ENCODE data around the gene GRPEL1. TPM values are rescaled to one million over a fixed set of nuclear protein-coding genes. Genes with fewer than 3 reads are reported as not detected.

Gene GRPEL1
- total and polyA plus RNA-seq, 2 of the 13 experiments (the other 11 are each of a cell fraction or from before 2014, with no cell fraction given), result 32.3 to 141 TPM

GRCh38 chr4:7103607-7104365, 35.9 kb upstream of the GRPEL1 start (continued):
- TF ChIP-seq HOMEZ (CRISPR knock-in tag; IDR thresholded peaks at IDR 0.05; ENCODE audit: low read depth), result no peak
- TF ChIP-seq SUZ12 (IDR thresholded peaks at IDR 0.05; ENCODE audit: low read depth, low read length), result no peak
- TF ChIP-seq PAXIP1 (CRISPR knock-in tag; conservative IDR thresholded peaks at IDR 0.05), result peak; percentile 97
- TF ChIP-seq SP4 (CRISPR knock-in tag; IDR thresholded peaks at IDR 0.05), result peak; percentile 77
- TF ChIP-seq ZNF615 (CRISPR knock-in tag; IDR thresholded peaks at IDR 0.05; ENCODE audit: borderline replicate concordance), result no peak
- TF ChIP-seq, protein P1, sequence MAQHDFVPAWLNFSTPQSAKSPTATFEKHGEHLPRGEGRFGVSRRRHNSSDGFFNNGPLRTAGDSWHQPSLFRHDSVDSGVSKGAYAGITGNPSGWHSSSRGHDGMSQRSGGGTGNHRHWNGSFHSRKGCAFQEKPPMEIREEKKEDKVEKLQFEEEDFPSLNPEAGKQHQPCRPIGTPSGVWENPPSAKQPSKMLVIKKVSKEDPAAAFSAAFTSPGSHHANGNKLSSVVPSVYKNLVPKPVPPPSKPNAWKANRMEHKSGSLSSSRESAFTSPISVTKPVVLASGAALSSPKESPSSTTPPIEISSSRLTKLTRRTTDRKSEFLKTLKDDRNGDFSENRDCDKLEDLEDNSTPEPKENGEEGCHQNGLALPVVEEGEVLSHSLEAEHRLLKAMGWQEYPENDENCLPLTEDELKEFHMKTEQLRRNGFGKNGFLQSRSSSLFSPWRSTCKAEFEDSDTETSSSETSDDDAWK (CRISPR knock-in tag; IDR thresholded peaks at IDR 0.05), result no peak
- TF ChIP-seq, protein P2, sequence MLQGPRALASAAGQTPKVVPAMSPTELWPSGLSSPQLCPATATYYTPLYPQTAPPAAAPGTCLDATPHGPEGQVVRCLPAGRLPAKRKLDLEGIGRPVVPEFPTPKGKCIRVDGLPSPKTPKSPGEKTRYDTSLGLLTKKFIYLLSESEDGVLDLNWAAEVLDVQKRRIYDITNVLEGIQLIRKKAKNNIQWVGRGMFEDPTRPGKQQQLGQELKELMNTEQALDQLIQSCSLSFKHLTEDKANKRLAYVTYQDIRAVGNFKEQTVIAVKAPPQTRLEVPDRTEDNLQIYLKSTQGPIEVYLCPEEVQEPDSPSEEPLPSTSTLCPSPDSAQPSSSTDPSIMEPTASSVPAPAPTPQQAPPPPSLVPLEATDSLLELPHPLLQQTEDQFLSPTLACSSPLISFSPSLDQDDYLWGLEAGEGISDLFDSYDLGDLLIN (CRISPR knock-in tag; IDR thresholded peaks at IDR 0.05; ENCODE audit: borderline replicate concordance), result no peak
- TF ChIP-seq CSRNP2 (CRISPR knock-in tag; conservative IDR thresholded peaks at IDR 0.05; ENCODE audit: low read depth), result no peak
- no peak for TF ChIP-seq ZNF33A (CRISPR knock-in tag; IDR thresholded peaks at IDR 0.05; ENCODE audit: borderline replicate concordance)
- TF ChIP-seq ZBTB38 (CRISPR knock-in tag; IDR thresholded peaks at IDR 0.05), result no peak
- TF ChIP-seq ZNF746 (CRISPR knock-in tag; IDR thresholded peaks at IDR 0.05), result no peak
- TF ChIP-seq, protein P3, sequence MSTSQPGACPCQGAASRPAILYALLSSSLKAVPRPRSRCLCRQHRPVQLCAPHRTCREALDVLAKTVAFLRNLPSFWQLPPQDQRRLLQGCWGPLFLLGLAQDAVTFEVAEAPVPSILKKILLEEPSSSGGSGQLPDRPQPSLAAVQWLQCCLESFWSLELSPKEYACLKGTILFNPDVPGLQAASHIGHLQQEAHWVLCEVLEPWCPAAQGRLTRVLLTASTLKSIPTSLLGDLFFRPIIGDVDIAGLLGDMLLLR (CRISPR knock-in tag; IDR thresholded peaks at IDR 0.05), result 0 out of 2 replicates have a peak, but pooled peaks have one; percentile 48
- peak; percentile 55; the same call in 1 of the 2 replicates for TF ChIP-seq HBP1 (CRISPR knock-in tag; IDR thresholded peaks at IDR 0.05; ENCODE audit: low read depth)
- no peak for TF ChIP-seq GTF3A (CRISPR knock-in tag; conservative IDR thresholded peaks at IDR 0.05)
- TF ChIP-seq ARNTL (CRISPR knock-in tag; IDR thresholded peaks at IDR 0.05), result no peak
- peak; percentile 55; the same call in 1 of the 2 replicates for TF ChIP-seq ZNF567 (CRISPR knock-in tag; IDR thresholded peaks at IDR 0.05; ENCODE audit: borderline replicate concordance)
- 0 out of 2 replicates have a peak, but pooled peaks have one; percentile 61 for TF ChIP-seq ZNF678 (CRISPR knock-in tag; IDR thresholded peaks at IDR 0.05)

All from HepG2 (cell line).